ENCODE results near the gene NCSTN.

Gene NCSTN

GRCh38 chr1:160352555-160352954 is 9.4 kb downstream of the NCSTN start:
- no peak for DNase-seq (ENCODE audit: low spot score)

- DNase-seq (ENCODE audit: low spot score), result no peak
These were observed 10.0 kb downstream of the NCSTN start for GRCh38 chr1:160353223-160353622.

- DNase-seq (ENCODE audit: low spot score), result peak; percentile 65
These were observed 11.3 kb downstream of the NCSTN start for GRCh38 chr1:160354388-160354985.

GRCh38 chr1:160357286-160358002 is 14.3 kb downstream of the NCSTN start:
- no peak for DNase-seq (ENCODE audit: low spot score)

GRCh38 chr1:160358073-160358472 is 14.9 kb downstream of the NCSTN start:
- no peak for DNase-seq (ENCODE audit: low spot score)

- DNase-seq (ENCODE audit: low spot score), result no peak
These were observed 16.5 kb downstream of the NCSTN start for GRCh38 chr1:160359559-160360226.

- no peak for DNase-seq (ENCODE audit: low spot score)
These were observed 17.1 kb downstream of the NCSTN start for GRCh38 chr1:160360227-160360695.

- DNase-seq (ENCODE audit: low spot score), result no peak
These were observed 18.0 kb downstream of the NCSTN start for GRCh38 chr1:160361199-160361598.

GRCh38 chr1:160361814-160362167 is 18.6 kb downstream of the NCSTN start:
- DNase-seq (ENCODE audit: low spot score), result no peak

GRCh38 chr1:160362168-160362957 is 19.2 kb downstream of the NCSTN start:
- DNase-seq (ENCODE audit: low spot score), result no peak

GRCh38 chr1:160363010-160363409 is 19.8 kb downstream of the NCSTN start:
- DNase-seq (ENCODE audit: low spot score), result no peak

GRCh38 chr1:160363951-160364735 is 21.0 kb downstream of the NCSTN start:
- no peak for DNase-seq (ENCODE audit: low spot score)

- DNase-seq (ENCODE audit: low spot score), result no peak
These were observed 22.1 kb downstream of the NCSTN start for GRCh38 chr1:160365325-160365724.

GRCh38 chr1:160366731-160367515 is 23.7 kb downstream of the NCSTN start, which contains the start of gene NHLH1:
TSS of gene NHLH1 (plus strand) at chr1:160367071. CDS start at chr1:160370732, 3,661 bp downstream.
- DNase-seq (ENCODE audit: low spot score), result peak; percentile 68

- no peak for DNase-seq (ENCODE audit: low spot score)
These were observed 24.3 kb downstream of the NCSTN start for GRCh38 chr1:160367516-160367900.

GRCh38 chr1:160367934-160368923 is 25.0 kb downstream of the NCSTN start:
- DNase-seq (ENCODE audit: low spot score), result no peak

- DNase-seq (ENCODE audit: low spot score), result no peak
These were observed 25.9 kb downstream of the NCSTN start for GRCh38 chr1:160369087-160369486.

- no peak for DNase-seq (ENCODE audit: low spot score)
These were observed 27.6 kb downstream of the NCSTN start for GRCh38 chr1:160370561-160371345.

- DNase-seq (ENCODE audit: low spot score), result no peak
These were observed 28.1 kb downstream of the NCSTN start for GRCh38 chr1:160371346-160371631.
